DLD1 (cell line): Measurements from ENCODE around the gene SUN2.
"Not testable (repeated sequence)": the region's sequence is repeated elsewhere in the genome, so short reads cannot be mapped to it uniquely, and the experiment has no call there.

ENCODE experiments used
- in situ Hi-C: cut with HindIII; loops from 2 replicates; pipeline ENCODE4 v1.10.0; 2017; ENCODE audit warnings: low sequenced_read_pairs

The SUN2 gene, protein sequence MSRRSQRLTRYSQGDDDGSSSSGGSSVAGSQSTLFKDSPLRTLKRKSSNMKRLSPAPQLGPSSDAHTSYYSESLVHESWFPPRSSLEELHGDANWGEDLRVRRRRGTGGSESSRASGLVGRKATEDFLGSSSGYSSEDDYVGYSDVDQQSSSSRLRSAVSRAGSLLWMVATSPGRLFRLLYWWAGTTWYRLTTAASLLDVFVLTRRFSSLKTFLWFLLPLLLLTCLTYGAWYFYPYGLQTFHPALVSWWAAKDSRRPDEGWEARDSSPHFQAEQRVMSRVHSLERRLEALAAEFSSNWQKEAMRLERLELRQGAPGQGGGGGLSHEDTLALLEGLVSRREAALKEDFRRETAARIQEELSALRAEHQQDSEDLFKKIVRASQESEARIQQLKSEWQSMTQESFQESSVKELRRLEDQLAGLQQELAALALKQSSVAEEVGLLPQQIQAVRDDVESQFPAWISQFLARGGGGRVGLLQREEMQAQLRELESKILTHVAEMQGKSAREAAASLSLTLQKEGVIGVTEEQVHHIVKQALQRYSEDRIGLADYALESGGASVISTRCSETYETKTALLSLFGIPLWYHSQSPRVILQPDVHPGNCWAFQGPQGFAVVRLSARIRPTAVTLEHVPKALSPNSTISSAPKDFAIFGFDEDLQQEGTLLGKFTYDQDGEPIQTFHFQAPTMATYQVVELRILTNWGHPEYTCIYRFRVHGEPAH

DNA sequence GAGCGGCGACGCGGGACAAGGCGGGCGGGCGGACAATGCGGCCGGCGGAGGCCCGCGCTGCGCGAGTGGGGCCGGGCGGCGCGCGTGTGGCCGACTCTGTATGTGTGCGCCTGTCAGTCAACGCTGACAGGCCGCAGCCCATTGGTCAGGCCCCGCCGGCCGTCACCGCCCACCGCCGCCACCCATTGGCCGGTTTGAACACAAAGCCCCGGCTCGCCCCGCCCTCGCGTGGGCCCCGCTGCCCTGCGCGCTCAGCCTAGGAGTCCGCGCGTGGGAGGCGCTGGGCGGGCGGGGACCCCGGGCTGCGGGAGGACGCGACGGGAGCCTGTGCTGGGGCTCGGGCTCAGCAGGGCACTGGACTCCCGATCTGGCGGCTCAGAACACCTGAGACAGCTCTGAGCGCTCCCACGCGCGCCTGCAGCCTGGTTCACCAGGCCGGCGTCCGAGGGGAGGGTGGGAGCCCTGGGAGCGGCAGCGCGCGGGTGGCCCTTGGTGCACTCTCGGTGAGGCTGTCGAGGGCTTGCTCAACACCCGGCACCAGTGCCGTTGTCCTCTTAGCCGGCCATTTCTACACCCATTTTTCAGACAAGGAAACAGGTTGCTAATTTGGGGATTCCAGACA, at the start of gene SUN2:
Gene SUN2, minus strand, starts transcription at position 88 of the 622 bp plus-strand sequence. CDS start 3,370 bp downstream, outside the sequence.
- in situ Hi-C loops = no loop called here

DNA sequence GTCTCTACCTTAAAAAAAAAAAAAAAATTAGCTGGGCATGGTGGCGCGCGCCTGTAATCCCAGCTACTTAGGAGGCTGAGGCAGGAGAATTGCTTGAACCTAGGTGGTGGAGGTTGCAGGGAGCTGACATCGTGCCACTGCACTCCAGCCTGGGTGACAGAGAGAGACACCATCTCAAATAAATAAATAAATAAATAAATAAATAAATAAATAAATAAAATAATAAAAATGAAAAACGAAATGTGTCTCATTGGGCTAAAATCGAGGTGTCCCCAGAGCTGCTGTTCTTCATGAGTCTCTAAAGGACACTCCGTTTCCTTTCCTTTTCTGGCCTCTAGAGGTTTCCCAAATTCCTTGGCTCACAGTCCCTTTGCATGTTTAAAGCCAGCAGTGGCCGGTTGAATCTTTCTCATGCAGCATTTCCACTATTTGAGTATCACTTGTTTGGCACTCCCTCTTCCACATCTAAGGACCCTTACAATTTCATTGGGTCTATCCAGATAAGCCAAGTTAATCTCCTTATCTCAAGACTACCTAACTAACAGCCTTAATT, 49.3 kb upstream of the SUN2 start:
- in situ Hi-C loops = not testable (repeated sequence)

DNA sequence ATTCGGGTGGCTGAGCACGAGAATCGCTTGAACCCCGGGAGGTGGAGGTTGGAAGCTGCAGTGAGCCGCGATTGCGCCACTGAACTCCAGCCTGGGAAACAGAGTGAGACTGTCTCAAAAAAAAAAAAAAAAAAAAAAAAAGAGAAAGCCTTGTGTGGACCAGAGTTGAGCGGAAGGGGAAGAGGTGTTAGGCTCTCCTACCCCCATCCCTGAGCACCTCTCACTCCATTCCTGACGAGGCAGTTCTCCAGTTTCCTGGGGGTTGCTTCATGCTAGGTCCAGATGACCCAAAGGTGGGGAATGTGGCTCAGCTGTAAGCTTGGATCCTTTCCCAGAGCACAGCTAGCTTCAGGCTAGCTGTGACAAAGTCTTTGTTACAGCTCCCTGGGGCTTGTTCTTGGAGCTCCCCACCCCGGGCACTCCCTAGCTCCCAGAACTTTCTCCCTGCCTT, 46.9 kb upstream of the SUN2 start:
- in situ Hi-C loops = no loop called here

DNA sequence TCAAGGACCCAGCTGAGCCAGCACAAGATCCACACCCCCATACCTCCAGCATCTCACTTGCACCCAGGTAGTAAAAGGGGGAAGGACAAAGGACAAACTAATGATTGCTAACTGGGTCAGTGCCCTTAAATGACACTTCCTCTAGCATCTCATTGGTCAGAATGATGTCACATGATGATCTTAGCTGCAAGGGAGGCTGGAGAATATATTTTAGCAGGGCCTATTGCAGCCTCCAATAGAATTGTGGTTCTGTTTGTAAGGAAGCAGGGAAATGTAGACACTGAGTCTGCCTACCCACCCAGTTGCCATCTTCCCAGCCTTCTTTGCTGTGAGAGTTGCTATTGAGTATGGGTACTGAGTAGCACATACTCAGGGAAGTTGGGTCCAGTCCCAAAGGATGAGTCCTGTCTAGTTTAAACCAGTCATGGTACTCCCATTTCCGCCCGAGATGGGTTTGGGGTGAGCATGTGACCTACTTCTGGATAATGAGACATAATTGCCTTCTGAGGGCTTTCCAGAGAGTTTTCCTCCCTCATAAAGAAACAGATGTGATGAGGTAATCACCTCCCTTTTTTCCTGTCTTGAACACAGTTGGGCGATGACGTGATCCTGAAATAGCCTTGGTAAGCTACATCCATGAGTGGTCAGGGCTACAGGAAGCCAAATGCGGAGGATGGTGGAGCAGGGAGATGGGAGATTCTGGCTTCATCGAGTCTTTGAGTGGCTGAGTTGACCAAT, 43.6 kb upstream of the SUN2 start:
- in situ Hi-C loops = no loop called here

DNA sequence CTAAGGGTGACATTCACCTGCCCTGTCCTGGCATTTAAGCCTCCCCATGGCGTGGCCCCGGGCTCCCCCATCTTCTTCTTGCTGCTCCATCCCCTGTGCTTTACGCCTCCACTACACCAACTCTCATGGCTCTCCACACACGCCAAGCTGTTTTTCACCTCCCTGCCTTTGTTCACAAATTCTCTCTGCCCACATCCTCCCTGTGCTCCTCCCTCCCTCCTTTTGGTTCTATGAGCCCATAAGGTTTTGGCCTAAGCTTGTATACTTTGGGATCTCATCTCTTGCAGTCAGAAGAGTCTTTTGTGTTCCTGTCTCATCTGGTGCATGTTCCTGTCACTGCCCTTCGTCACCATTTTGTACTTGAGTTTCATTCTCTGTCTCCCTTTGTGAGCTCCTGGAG, 42.7 kb upstream of the SUN2 start:
- in situ Hi-C loops = no loop called here

DNA sequence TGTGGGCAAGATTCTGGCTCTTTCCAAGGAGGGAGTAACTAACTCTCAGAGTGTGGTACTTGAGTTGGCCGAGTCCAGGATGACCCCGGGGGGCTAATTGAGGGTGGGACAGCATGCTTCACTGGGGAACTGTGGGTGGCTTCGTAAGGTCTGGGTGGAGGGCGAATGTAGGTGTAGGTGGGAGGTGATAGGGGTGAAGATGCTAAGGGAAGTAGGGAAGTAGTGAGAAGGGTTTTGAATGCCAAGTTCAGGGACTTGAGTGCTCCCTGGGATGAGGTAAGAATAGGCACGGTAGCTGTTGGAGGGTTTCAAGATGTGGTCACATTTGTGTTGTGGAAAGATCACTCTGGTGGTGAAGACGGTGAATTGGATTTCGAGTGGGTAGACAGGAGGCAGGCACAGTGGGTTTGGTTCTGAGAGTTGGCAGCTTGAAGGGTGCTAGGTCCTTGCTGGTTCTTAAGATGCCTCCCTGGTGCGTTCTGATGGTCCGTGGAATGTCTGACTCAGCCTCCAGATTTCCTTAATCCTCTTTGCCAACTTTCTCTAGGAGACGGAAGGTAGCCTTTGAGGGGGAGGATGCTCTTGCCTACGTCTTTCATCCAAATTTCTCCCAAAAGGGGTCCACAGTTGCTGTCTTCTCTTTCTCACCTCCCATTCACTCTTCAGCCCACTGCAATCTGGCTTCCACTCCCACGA, 40.6 kb upstream of the SUN2 start:
- in situ Hi-C loops = no loop called here

DNA sequence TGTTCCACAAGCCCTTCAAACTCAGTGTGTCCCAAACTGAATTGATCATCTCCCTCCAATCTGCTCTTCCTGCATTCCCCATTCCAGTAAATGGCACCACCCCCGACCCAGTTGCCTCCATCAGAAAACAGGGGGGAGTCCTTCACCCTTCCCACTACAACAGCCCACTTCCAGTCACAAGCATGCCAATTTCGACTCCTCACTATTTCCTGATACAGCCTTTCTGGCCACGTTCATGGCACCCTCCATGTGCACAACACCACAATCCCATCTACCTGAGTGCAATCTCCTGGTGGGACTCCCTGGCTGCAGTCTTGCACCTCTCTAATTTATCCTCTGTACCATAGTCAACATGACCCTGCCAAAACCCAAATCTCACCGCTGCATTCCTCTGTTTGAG, 39.8 kb upstream of the SUN2 start:
- in situ Hi-C loops = no loop called here

DNA sequence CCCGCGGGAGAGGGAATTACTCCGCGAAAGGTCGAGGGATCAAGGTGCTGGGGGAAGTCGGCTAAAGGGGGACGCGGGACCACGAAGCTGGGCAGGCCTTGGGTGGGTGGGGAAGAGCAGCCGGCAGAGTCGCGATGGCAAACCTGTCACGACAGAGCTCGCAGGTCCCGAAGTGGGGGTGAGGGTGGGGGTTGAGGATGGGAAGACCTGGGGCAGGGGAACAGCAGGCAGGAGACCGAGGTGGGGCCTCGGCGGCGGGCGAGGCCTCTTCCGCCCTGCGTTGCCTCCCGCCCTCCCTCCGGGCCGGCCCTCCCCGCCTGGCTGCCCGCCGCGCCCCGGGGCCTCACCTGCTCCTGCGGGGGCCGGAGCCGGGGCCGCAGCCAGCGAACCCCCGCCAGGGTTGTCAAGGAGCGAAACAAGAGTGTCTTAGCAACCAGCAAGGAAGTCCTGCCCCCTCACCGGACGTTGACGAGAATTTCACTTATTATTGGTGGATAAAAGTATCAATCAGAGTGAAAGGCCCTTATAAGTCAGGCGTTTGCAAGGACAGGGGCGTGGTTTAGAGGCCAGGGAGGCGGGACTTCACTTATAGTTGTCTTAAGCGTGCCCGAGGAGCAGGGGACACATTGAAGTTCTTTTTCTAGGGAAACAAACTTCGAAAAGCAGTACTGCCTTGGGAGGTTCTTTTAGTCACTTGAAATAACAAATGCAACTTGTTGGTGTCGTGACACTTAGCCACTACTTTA, 38.1 kb upstream of the SUN2 start, which contains the start of gene DNAL4:
Gene DNAL4, minus strand, starts transcription at position 423 of the 746 bp plus-strand sequence. CDS start 11,412 bp downstream, outside the sequence.
- in situ Hi-C loops = no loop called here

DNA sequence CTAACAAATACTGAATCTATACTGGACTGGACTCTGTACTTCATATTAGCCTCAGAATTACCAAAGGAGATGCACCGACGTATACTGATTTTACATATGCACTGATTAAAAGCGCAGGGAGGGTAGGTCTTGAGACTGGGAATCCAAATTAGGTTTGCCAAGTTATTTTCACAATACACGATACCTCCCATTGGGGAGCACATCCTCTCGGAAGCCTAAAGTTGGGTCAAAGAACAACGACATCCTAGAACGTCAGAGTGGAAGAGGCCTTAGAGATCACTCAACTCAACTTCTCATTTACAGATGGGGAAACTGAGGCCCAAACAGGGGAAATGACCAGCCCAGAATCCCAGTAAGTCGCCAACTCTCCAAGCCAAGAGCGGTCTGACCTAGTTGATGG, 37.5 kb upstream of the SUN2 start:
- in situ Hi-C loops = no loop called here

DNA sequence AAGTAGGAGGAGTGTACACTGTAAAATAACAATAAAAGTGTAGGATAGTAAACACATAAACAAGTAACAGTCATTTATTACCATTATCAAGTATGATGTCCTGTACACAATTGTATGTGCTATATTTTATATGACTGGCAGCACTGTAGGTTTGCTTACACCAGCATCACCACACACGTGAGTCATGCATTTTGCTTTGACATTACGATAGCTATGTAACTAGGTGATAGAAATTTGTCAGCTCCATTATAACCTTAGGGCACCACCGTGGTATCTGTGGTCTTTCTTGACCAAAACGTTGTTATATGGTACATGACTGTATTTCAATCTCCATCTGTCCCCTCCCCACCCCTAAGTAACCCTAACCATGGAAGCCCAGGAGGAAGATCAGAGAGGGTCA, 37.0 kb upstream of the SUN2 start:
- in situ Hi-C loops = no loop called here

DNA sequence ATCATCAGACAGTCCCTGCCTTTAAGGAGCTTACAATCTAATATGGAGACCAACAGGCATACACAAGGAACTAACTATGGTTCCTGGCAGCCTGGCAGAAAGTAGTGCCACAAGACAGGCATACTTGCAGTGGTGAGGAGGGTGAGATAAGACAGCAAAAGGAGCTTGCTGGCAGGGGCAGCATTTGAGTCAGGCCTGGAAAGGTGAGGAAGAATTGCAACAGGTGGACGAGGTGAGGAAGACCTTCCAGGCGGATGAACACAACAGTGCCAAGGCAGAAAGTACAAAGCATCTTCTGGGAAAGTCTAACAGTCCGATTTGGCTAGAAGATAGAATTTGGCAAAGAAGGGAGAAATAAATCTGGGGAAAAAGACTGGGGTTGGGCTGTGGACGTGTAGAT, 33.8 kb upstream of the SUN2 start:
- in situ Hi-C loops = no loop called here

DNA sequence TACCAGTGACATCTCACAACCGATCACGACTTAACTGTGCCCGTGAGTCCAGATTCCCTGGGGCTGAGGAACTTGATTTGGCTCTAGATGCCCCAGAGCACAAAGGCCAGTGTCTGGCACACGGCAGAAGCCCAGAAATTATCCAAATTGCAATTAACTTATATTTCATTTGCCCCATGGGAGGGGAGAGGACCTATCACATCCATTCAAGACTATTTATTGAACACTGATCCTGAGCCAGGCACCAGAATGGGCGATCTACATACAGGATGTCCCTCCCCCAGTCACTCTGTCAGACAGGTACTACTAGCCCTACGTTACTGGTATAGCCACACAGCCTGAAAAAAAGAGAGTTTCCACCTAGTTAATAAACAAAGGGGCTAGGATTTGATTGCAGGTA, 33.0 kb upstream of the SUN2 start:
- in situ Hi-C loops = no loop called here

DNA sequence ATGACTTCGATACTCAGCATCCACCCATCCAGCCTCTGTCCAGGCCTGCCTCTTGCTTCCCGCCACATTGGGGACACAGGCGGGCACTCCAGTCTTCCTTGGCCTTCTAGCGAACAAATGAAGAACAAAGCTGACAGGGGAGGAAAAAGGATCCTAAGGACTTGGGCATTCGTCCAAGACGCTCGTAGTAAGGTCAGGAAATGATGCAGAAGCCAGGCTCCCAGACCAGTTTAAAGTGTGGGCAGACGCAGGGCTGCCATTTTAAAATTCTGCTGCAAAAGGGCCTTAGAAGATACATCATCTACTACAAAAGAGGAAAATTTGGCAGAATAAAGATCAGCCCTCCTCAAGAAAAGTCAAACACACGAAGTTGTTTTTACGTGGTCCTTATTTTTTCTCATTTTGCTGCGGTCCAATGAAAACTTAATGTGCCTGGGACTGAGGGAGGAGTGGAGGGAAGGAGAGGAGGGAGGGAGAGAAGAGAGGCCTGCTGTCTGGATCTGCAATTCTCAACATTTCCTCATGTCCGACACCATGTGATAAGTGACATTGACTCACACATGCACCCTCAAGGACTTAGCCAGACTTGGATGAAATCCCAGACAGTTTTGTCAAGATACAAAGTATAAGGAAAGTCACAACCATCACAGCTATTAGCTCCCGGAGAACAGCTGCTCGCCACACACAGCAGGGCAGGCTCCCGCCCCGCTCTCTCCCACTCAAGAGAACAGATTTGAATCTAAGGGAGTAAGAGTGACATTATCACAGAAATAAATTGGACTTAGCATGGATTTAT, 32.4 kb upstream of the SUN2 start:
- in situ Hi-C loops = no loop called here

DNA sequence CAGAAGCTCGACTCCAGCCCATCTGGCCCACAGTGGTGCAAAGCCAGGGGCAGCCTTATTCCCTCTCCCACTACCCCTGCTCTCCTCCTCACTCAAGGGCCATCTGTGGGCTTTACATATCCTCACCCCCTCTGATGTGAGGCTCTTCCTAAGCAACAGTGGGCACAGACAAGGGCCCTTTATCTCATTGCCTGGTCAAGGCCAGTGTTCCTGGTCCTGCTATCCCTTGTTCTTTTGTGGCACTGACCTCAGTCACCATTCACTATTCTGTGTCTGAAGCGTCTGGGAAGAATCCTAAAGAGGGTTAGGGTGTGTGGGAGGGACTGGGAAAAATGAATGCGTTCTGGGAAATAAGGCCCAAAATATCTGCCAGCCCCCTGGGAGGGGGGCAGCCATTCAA, 30.8 kb upstream of the SUN2 start:
- in situ Hi-C loops = no loop called here

DNA sequence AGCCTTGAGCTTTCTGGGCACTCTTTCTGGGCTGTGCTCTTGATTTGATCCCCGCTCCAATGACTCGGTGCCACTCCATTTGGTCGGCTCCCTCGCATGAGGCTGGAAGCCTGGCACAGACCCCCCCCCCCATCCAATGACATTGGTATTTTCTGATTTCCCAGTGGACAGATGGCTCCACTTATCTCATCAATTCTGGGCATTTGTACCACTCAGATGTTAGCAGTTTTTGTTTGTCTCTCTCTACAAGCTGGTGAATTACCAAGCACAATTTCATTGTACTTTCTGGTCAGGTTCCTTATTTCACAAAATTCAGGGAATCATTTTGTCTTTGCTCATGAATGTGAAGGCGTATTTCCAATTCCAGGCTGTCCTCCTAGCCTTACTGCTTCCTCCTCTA, 29.1 kb upstream of the SUN2 start:
- in situ Hi-C loops = no loop called here

DNA sequence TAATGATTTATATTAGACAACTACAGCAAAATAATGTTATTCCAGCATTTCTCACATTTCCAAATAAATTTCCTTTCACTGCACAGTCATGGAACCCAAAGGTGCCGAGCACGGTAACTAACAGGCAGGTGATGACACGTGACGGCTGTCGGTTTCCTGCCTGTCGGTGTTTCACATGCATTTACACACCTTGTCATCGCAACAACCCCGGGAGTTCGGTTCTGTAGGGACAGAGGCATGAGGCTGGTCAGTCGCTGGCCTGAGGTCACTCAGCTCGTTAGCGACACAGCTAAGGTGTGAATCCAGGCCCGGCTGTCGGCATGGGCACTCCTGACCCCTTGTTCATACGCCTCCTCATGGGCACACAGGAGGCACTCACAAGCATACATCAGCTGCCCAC, 28.2 kb upstream of the SUN2 start:
- in situ Hi-C loops = no loop called here

DNA sequence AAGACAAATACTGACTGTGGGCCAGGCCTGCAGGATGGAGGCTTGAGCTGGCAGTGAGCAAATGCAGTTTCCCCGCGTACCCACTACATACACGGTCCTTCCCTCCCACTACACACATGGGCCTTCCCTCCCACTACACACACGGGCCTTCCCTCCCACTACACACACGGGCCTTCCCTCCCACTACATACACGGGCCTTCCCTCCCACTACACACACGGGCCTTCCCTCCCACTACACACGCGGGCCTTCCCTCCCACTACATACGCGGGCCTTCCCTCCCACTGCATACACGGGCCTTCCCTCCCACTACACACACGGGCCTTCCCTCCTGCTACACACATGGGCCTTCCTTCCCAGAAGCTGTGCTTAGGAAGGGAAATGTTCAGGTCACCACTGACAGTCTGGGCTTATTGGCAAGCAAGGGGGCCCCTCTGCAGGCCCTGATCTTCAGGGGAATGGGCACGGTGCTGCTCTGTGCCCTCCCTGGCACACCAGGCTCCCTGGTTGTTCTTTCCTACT, 27.4 kb upstream of the SUN2 start:
- in situ Hi-C loops = no loop called here

DNA sequence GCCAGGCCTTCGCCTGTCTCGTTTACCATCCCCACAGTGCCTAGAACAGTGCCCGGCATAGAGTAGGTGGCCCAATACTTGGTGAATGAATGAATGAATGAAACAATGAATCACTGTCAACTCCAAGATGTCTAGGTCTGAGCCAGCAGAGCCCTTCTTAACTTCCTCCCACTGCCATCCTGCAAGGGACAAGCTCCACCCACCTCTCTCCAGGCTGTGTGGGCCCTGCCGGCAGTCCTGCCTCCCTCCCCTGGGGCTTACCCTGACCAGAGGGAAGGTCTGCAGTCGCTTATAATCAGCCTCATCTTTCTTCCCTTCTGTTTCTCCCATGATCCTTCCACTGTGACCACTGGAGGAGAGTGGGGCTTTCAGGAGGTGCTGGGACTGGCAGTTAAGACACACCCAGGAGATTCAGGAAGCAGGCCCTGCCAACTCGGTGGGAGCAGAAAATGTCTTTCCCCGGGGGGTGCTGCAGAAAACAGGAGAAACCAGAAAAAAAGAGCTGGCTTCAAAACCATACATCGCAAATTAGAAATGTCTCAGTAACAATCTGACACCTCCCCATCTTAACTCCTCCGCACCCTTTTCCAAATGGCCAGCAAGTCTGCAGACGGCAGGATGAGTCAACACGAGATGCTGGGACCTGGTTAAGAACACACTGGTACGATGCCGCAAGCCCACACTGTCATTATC, 26.8 kb upstream of the SUN2 start:
- in situ Hi-C loops = no loop called here
